ENCODE data around the gene NEURL4. TPM values are rescaled to one million over a fixed set of nuclear protein-coding genes. Genes with fewer than 3 reads are reported as not detected.

The NEURL4 gene
- total RNA-seq, 1 donor from 2014 or later, result 56.7 TPM

- H3K27me3 Mint-ChIP-seq (ENCODE audit: low read depth), result no peaks in the 10 kb centered on the region
- TF ChIP-seq CTCF (IDR thresholded peaks at IDR 0.05; ENCODE audit: unreplicated experiment), result peak; percentile 79
- no peak overlapping the region for H3K4me3 Mint-ChIP-seq
- H3K4me1 Mint-ChIP-seq, result peaks cover 36% of the 10 kb centered on the region
- H3K36me3 Mint-ChIP-seq, result no peaks in the 10 kb centered on the region
- no peaks in the 10 kb centered on the region for H3K9me3 Mint-ChIP-seq
- DNase-seq (ENCODE audit: low spot score in 2 of 2, unreplicated experiment in 2 of 2), result peak; percentile 70 to 82
- H3K27ac Mint-ChIP-seq, result peak overlapping the region; percentile 71
Measured at GRCh38 chr17:7356072-7356549, 27.0 kb upstream of the NEURL4 start.

DNA sequence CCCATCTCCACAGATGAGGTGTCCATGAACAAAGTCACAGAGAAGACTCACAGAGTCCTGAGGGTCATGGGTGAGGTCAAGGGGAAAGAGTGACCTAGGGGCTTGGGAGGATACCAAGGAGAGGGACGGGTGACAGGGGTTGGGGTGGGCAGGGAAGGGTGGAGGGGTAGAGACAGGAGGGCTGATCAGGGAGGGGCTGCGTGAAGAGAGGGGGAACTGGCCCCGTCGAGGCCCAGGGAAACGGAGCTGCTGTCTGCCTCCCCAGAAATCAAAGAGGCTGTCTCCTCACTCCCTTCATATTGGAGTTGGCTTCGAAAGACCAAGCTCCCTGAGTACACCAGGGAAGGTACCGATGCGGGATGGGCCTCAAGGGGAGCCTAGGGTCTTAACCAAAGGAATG, 26.4 kb upstream of the NEURL4 start:
- no peak for DNase-seq (ENCODE audit: low spot score in 2 of 2, unreplicated experiment in 2 of 2)
- TF ChIP-seq CTCF (IDR thresholded peaks at IDR 0.05; ENCODE audit: unreplicated experiment), result no peak
- H3K9me3 Mint-ChIP-seq, result no peaks in the 10 kb centered on the region
- no peaks in the 10 kb centered on the region for H3K36me3 Mint-ChIP-seq
- H3K4me1 Mint-ChIP-seq, result peaks cover 36% of the 10 kb centered on the region
- no peak overlapping the region for H3K27ac Mint-ChIP-seq
- H3K4me3 Mint-ChIP-seq, result no peak overlapping the region
- no peaks in the 10 kb centered on the region for H3K27me3 Mint-ChIP-seq (ENCODE audit: low read depth)

DNA sequence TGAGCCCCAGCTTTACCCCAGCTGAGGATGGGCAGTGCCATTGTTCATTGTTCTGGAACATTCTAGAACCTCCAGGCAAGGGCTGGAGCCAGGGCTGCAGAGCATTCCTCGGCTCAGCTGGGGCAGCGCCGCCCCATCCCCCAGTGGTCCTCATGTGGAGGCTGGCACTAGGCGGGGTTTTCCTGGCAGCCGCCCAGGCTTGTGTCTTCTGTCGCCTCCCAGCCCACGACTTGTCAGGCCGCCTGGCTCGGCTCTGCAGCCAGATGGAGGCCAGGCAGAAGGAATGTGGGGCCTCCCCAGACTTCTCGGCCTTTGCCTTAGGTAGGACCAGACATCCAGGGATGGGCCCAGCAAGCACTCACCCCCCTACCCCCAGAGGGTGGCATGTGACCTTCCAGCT, 25.9 kb upstream of the NEURL4 start, which contains the start of gene TMEM95:
Gene TMEM95 (plus strand): TSS at position 104 of the 400 bp plus-strand sequence. CDS start 49 bp downstream, at position 153.
- Mint-ChIP-seq H3K4me3 (peak within 1 kb of the TSS; percentile 30), H3K27ac (peak within 1 kb of the TSS; percentile 93), H3K9me3 (no peaks in the 10 kb centered on the region), H3K36me3 (no peaks in the 10 kb centered on the region), H3K27me3 (ENCODE audit: low read depth) (no peaks in the 10 kb centered on the region), H3K4me1 (peaks cover 36% of the 10 kb centered on the region)
- no peak for TF ChIP-seq CTCF (IDR thresholded peaks at IDR 0.05; ENCODE audit: unreplicated experiment)
- no peak for DNase-seq (ENCODE audit: low spot score in 2 of 2, unreplicated experiment in 2 of 2)

- Mint-ChIP-seq H3K27me3 (ENCODE audit: low read depth) (no peaks in the 10 kb centered on the region), H3K4me1 (peaks cover 43% of the 10 kb centered on the region)
- no peak for DNase-seq (ENCODE audit: low spot score in 2 of 2, unreplicated experiment in 2 of 2)
Measured at GRCh38 chr17:7354262-7354843, 25.2 kb upstream of the NEURL4 start.

GRCh38 chr17:7352910-7353635, 23.9 kb upstream of the NEURL4 start:
- Mint-ChIP-seq H3K36me3 (no peaks in the 10 kb centered on the region), H3K27ac (peak overlapping the region; percentile 94), H3K27me3 (ENCODE audit: low read depth) (no peaks in the 10 kb centered on the region), H3K4me3 (peak overlapping the region; percentile 82), H3K9me3 (no peaks in the 10 kb centered on the region), H3K4me1 (peaks cover 54% of the 10 kb centered on the region)
- TF ChIP-seq CTCF (IDR thresholded peaks at IDR 0.05; ENCODE audit: unreplicated experiment), result no peak
- DNase-seq (ENCODE audit: low spot score in 2 of 2, unreplicated experiment in 2 of 2), result no peak

More at GRCh38 chr17:7354262-7354843, 25.2 kb upstream of the NEURL4 start:
- no peaks in the 10 kb centered on the region for H3K9me3 Mint-ChIP-seq
- H3K36me3 Mint-ChIP-seq, result no peaks in the 10 kb centered on the region
- peak overlapping the region; percentile 30 for H3K4me3 Mint-ChIP-seq
- no peak for TF ChIP-seq CTCF (IDR thresholded peaks at IDR 0.05; ENCODE audit: unreplicated experiment)
- H3K27ac Mint-ChIP-seq, result peak overlapping the region; percentile 93
